CD4-positive, alpha-beta T cell treated with Interleukin-6 at 100 ng/mL for 8 hours (primary cell): Measurements from ENCODE around the gene P4HTM.

Source experiments
- DNase-seq: peaks from one replicate; pipeline ENCODE4 v3.0.0-alpha.2; 2020; ENCODE audit warnings: mixed read lengths, low spot score

P4HTM gene

DNA sequence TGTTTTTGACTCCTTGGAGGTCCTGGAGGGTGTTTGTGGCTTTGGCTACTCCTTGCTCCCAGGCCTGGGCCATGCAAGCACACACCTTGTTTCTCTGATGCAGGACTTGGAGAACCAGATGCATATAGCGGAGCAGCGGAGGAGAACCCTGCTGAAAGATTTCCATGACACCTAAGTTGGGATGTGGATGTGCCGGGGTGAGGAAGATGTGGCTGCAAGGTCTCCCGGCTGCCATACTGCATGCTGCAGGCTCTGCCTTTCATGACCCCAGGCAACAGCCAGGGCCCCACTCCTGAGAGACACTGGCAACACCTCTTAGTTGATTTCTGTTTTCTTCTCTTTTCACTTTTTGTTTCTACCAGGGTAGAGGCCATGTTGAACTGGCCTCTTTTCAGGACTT is 6.9 kb upstream of the P4HTM start:
- DNase-seq, result no peak

DNA sequence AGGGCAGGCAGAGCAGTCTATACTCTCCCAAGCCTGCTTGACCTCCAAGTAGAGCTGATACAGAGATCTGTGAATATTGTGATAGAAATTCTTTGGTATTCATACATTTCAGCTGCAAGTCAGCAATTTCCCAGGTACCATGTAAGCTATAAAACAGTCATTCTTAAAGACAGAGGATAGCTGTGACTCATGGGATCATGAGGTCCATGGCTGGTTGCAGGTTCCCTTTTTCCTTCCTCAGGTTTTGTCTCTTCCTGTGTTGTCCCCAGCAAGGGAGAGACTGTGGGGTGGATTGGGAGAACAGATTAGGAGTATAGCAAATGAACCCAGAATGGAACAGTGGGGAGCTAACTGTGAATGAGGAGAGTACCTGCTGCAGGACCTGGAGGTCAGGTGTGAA is 5.4 kb upstream of the P4HTM start:
- no peak for DNase-seq

DNA sequence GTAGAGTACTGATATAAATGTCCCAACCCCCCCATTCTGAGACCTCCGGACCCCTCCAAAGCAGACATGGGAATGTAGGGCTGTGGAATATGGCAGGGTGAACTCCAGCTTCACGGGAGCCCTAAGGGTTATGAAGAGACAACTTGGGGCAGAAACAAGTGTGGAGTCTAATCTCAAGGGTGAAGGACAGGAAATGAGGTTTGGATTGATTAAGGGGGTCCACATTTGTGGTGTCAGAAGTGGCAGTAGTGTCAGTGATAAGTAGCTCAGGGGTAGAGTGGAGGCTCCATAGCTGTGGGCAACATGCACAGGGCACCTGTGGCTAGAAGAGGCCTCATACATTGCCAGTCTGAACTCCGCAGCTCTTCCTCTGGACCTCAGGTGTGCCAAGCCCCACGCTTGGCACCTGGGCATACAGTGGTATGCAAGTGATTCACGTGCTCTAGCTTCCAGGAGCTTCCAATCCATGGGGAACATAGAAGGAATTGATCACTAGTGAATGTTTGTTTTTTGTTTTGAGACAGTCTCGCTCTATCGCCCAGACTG is 4.1 kb upstream of the P4HTM start:
- no peak for DNase-seq

DNA sequence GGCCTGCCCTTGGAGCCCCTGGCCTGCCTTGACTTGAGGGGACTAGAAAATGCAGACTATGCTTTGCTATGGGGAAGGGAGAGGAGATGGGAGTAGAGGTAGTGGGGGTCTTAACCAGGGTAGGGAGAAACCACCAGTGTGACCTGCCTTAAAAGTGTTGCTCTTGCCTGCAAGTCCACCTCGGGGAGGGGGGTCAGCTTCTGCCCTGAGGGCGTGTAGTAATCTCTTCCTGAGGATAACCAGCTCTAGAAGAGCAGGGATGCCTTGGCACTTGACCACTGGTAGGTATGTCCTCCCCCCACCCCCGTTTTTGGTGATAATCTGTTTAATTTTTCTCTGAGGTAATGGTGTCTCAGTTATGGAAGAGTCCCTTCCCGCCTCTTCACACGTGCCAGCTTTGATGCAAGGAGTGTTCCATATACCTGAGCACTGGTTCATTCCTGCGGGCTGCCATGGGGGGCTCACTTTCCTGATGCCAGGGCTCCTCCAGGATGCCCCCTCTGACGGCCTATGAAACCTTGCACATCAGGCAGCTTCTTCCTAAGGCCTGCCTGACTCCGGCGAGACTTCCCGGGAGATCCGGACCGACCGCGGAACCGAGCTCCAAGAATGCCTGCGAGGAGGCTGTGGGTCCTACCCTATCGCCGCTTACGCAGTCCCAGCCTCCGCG is 780 bp upstream of the P4HTM start:
- no peak for DNase-seq

DNA sequence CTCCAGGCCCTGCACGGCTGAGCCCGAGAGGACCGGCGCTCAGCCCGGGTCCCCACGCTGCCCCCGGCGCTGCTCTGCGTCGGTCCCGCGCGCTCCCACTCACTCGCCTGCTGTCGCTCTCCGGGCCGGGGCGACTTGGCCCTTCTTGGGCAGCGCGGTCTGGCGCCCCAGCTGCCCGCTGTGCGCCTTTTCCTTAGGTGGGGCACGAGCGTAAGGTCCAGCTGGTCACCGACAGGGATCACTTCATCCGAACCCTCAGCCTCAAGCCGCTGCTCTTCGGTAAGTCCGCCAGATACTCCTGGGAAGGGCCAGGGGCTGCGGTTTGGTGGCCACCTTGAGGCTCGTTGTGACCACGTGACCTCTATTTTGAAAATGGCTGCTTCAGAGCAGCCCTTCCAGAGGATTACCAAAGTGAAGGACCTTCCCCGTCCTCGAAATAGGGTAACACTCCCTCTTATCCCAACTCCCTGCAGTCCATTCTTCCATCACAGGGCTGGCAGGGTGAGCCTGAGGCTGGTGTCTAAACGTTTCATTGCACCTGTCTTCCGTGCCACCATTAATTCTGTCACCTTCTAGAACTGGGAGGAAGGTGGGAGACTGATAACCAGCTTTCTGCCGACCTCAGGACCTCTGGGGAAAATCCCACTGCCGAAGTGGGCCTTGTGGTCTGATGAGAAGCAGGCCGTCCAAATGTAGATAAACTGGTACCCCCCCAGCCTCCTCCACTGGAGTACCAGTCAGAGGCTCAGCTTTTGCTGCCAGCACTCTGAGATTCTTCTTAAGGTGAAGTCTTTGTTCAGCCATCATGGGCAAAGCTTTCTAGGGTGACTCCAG is 812 bp downstream of the P4HTM start:
- DNase-seq, result peak; percentile 27

DNA sequence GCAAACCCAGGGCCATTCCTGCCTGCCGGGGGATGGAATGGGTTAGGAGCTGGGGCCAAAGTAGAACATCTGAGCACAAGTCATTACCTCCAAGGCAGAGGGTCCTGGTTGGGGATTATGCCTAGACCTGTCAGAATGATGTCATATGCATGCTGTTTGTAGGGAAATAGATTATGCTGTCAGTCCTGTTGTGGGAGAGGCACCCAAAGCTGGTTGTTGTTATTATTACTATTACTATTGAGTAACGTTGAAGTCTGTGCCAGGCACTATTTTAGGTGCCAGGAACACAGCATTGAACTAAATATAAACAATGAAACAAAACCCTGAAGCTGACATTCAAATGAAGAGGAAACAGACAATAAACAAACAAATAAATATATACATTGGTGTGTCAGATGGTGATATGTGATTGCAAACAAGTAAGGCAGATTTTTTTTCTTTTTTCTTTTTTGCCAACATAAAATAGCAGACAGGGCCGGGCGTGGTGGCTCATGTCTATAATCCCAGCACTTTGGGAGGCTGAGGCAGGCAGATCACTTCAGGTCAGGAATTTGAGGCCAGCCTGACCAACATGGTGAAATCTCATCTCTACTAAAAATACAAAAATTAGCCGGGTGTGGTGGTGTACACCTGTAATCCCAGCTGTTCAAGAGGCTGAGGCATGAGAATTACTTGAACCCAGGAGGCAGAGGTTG is 2.0 kb downstream of the P4HTM start:
- no peak for DNase-seq

DNA sequence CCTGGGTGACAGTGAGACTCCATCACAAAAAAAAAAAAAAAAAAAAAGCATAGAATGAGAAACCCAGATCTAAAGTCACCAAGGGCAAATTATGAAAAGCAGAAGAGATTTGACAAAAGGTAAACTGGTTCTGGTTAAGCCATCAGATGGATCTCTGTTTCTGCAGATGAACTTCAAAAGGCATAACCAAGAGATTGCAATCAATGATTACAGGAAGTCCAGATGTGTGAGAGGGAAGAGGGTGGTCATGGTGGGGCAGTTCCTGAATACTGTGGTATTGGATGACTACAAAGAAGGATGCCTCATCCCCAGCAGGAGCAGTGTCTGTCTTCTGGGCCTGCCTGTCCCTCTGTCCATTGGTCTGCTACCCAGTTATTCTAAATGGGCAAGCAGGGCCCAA is 3.8 kb downstream of the P4HTM start:
- DNase-seq, result no peak

DNA sequence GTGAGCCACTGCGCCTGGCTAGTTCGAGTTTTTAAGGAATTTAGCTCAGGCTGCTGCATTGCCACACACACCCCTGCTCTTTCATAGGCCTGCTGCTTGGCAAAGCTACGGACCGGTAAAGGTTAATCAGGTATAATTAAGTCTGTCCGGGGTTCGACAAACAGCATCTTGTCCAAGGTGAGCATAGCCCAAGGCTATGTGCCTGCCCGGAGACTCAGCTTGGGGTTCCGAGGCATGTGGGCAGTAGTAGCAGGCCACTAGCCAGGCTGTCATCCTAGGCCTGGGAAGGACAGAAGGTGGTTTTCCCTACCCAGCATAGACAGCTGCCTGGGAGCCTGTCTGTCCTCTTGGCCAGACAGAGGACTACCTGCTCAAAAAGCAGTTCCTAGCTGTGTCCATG is 6.6 kb downstream of the P4HTM start:
- no peak for DNase-seq

DNA sequence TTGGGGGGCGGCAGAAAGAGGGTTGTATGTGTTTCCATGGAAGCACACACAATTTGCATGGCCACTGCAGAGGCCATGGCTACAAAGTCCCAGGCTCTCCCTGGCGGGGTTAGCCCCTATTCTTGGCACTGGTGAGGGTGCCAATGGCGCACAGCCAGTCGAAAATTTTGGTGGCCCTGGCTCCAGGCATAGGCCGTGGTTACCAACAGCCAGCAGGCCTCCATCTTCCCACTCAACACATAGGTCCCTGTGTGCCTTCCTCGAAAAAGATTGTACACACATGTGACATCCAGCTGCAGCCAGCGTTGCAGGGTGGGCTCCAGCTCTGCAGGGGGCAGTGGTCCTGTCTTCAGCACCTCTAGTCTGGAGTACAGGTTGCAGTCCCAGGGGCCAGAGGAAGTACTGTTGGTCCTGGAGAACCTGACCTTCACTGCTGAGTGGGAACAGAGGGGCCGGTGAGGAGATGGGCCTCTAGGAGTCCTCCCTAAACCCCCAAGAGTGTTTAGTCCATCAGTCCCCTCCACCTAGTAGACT is 7.1 kb downstream of the P4HTM start:
- no peak for DNase-seq

DNA sequence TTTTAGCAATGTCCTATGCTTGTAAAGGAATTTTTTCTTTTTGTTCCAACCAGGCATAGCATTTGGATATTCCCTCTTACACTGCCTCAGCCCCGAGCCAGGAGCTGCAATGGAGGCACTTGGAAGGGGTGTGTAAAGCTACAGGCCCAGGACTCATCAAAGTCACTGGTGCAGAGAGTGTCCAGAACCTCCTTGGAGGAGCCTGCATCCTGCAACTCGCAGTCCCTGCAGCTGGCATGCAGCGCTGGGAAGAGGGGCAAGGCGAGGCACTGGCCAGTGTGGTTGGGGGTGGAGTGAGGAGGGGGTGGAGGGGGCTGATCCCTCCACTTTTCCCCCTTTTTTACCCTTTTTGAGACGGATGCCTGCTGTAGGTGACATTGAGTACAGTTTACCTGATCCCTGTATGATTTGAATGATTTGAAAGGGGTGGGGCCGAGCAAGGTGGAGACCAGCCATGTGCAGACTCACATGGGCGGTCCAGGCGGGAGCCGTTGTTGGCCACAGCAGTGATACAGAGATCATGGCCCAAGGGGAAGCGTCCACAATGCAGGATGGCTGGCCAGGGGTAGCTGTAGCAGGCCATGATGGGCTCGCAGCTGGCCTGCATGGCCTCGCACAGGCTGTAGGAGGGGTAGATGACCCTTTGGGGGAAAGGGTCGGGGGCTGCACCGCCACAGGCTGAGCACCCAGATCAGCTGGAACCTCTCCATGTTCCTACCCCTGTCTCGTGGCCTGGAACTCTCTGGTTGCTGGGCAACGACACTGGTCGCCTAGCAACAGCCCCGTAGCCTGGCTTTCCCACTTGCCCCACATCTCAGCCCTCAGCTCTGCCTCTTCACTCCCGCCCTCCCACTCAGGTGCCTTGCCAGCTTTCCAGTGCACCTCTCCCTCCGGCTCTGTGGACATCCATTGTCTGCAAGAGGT is 7.9 kb downstream of the P4HTM start:
- DNase-seq, result no peak

DNA sequence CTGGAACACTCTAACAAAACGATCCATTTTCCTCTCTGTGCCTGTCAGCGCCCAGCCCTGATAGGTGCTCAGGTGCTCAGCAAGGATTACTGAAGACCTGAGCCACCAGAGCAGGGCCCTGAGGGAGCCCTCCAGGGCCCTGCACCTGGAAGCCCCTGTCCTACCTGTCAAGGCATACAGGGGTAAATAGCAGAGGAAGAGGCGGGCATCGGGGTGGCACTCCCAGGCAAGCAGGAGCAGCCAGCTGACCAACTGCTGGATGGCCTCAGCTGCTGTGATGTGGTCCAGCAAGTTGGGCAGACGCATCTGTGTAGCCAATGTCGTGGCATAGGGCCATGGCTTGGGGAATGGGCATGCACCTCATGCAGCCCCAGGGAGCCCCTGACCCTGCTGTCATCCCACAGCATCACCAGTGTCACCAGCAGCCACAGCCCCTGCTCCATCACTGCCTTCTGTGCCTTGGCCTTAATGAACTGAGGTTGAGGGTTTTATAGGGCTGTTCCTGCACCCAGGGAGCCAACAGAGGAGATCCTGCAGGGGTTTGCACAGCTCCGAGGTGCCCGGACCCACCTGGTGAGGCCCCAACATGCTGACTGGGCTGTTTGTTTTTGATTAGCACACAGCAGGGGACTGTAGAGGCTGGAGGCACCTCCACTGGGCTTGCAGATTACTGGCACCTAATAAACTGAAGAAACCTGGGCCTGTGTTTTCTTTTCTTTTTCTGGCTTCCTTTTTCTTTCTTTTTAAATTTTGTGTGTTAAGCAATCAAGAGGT is 9.2 kb downstream of the P4HTM start:
- DNase-seq, result no peak

DNA sequence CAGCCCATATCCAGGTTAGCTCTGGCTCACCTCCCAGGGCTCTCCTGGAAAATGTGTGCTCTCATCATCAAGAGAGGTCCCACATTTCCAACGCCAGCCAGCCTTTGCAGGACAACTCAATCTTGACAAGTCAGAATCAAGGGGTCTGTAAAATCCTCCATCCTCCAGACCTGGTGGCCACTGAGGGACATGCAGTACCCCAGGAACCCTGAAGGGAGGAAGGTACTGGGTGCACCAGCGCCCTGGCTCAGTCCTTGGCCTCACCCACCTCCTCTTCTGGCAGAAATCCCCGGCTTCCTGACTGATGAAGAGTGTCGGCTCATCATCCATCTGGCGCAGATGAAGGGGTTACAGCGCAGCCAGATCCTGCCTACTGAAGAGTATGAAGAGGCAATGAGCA is 11.1 kb downstream of the P4HTM start:
- DNase-seq, result no peak

DNA sequence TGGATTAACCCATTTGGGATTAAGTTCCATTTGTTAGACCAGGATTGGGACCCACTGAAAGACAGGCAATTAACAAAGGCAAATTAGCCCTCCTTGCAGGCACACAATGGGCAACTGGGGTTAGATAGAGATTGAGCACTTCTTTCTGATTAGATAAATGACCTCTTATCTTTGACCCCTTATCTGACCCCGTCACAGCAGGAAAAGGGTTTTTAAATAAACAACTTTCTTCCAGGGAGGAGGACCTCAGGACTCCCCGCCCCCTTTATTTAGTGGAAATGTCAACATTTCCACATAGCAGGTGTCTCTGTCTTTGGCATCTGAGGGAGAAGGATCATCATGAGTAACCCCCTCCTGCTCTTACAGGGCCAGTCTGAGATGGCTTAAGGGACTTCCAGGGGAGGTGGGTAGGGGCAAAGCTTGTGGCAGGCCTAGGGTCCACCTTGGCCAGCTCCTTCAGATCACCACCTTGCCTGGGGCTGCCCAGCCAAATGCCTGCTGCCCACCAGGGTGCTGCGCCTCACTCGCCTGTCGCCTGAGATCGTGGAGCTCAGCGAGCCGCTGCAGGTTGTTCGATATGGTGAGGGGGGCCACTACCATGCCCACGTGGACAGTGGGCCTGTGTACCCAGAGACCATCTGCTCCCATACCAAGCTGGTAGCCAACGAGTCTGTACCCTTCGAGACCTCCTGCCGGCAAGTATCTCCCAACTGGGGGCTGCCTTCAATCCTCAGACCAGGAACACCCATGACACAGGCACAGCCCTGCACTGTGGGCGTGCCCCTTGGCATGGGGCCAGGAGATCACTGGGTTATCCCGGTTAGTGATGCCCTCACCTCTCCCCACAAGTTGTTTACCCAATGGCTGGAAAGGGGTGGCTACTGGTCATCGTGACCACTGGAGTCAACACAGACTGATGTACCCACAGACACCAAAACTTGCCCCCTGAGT is 14.6 kb downstream of the P4HTM start:
- DNase-seq, result no peak

DNA sequence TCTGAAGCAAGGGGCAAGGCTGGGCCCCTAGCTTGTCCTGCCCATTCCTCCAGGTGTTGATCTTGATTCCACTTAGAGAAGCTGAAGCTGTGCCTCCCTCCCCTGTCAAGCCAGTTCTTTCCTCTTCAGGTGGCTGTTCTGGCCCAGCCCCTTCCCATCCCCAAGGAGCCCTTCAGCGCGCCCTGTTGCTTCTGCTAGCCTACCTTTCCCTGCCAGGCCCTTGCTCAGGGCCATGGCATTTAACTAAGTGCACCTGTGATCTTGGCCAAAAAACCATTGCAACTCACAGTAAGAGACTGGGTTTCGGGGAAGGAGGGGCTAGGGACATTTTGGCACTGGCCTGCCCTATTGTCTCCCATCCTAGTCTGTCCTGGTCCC is 15.3 kb downstream of the P4HTM start:
- DNase-seq, result no peak

DNA sequence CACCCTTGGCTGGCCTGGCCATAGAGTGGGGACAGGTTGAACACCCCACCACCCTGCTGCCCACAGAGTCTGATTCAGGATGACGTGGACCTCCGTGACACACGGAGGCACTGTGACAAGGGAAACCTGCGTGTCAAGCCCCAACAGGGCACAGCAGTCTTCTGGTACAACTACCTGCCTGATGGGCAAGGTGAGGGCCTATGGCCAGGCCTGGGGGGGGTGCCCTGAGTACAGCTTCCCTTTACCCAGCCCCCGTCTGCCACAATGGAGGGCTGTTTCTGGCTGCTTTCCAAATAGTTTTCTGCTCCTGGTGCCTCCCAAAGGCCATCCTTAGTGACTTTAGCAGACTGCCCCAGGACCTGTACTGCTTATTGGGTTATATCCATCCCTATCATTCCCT is 16.0 kb downstream of the P4HTM start:
- DNase-seq, result no peak

DNA sequence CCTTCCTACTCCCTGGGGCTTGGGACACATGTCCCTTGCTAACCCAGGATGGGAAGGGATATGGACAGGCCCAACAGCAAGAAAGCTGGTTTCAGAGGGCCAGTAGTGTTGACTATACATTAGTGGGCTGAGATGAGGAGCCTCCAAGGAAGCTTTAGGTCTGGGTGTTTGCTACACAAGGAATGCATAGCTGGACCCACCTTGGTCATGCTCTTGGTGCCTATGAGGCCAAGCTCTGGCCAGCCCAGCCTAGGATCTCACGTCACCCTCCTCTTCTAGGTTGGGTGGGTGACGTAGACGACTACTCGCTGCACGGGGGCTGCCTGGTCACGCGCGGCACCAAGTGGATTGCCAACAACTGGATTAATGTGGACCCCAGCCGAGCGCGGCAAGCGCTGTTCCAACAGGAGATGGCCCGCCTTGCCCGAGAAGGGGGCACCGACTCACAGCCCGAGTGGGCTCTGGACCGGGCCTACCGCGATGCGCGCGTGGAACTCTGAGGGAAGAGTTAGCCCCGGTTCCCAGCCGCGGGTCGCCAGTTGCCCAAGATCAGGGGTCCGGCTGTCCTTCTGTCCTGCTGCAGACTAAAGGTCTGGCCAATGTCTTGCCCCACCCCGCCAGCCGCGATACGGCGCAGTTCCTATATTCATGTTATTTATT is 16.5 kb downstream of the P4HTM start:
- no peak for DNase-seq

DNA sequence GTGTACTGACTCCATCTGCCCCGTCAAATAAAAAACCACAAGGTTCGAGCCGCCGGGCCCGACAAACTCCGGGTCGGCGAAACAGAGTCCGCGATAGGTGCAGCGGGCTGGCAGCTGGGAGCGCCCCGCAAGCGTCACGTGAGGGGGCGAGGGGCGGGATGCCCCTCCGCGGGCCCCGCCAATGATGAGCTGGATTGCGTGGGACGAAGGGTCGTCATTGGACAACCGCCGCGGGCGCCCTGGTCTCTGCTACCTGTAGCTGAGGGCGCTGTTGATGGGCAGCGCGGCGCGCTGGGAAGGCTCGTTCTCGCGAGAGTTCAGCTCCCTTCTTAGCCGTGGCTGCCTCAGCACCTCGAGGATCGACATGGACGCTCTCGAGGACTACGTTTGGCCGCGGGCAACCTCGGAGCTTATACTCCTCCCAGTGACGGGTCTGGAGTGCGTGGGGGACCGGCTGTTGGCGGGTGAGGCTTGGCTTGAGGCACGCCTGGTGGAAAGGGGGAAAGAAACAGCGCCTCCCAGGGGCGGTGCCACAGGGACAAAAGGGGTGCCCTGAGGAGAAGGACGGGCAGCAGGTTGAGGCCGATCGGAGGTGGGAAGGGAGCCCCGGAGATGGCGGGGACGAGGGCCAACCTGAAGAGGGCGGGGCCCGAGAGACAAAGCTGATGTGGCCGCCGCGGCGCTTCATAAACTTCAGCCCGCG is 17.2 kb downstream of the P4HTM start, which contains the start of gene WDR6:
Gene WDR6, plus strand, starts transcription at position 324 of the 703 bp plus-strand sequence. Its CDS starts 41 bp downstream, at position 365.
- DNase-seq, result peak; percentile 98
